NOMO-1 treated with DMSO at 0.1 percent for 48 hours (cell line): ENCODE results near the gene CRKL.
"Not testable (repeated sequence)": the region's sequence is repeated elsewhere in the genome, so short reads cannot be mapped to it uniquely, and the experiment has no call there.

Experiments used
- DNase-seq: peaks from one replicate; lab custom pipeline; 2025; ENCODE audit not compliant: unreplicated experiment; lab: John Stamatoyannopoulos, UW

CRKL gene

GRCh38 chr22:20916916-20917810, at the start of gene CRKL:
TSS of gene CRKL (plus strand) at chr22:20917407. CDS start at chr22:20917935, 528 bp downstream.
- peak; percentile 98 for DNase-seq

GRCh38 chr22:20868025-20868962, 48.9 kb upstream of the CRKL start:
- no peak for DNase-seq

GRCh38 chr22:20869234-20869633, 48.0 kb upstream of the CRKL start:
- no peak for DNase-seq

- DNase-seq, result no peak
Observed at GRCh38 chr22:20873214-20873613, 44.0 kb upstream of the CRKL start.

GRCh38 chr22:20875296-20875695, 41.9 kb upstream of the CRKL start:
- DNase-seq, result no peak

- DNase-seq, result no peak
Observed at GRCh38 chr22:20877715-20878114, 39.5 kb upstream of the CRKL start.

GRCh38 chr22:20881231-20881630, 36.0 kb upstream of the CRKL start:
- no peak for DNase-seq

GRCh38 chr22:20881869-20882815, 35.1 kb upstream of the CRKL start:
- DNase-seq, result no peak

- DNase-seq, result no peak
Observed at GRCh38 chr22:20882855-20883254, 34.4 kb upstream of the CRKL start.

DNA sequence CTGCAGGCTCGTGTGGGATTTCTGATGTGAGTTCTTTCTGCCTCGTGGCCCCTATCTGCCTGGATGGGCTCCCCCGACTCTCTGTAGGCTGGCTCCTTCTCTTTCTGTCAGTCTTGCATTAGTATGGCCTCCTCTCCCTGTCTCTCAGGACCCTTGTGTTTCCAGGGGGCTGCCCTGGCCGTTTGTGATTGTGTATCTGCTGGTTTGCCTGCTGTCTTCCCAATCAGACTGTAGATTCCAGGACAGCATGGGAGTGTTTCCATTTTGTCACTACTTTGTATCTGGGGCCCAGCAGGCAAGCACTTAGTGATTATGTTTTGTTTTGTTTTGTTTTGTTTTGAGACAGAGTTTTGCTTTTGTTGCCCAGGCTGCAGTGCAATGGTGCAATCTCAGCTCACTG, 32.8 kb upstream of the CRKL start:
- no peak for DNase-seq

- no peak for DNase-seq
Observed at GRCh38 chr22:20885017-20885556, 32.1 kb upstream of the CRKL start.

DNA sequence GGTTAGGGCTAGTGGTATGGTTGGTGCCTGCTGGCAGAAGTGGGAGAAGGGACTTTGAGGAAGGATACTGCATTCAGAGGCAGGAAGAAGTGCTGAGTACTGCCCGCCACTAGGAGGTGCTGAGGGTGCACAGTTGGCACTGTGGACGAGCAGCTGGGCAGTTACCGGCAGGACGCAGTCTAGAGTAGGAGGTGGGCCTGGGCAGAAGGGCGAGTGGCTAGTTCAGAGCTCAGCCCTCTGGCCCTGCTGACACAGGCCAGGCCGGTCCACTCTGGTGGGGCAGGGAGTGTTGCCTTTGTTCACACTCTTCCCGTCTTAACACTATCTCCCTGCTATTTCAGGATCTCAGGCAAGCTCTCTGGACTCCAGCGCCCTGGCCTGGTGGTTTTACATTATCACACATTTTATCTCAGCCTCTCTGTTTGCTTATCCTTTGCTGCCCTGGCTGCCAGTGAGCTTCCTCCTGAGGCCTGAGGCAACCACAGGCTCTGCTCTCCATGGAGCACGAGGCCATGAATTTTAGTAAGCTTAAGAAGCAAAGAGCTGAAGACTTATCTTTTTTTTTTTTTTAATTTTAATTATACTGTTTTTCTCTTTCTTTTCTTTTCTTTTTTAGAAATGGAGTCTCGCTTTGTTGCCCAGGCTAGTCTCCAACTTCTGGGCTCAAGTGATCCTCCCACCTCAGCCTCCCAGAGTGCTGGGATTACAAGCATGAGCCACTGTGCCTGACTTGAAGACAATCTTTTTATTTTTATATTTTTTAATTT, 31.5 kb upstream of the CRKL start:
- DNase-seq, result peak; percentile 62

GRCh38 chr22:20887375-20887774, 29.8 kb upstream of the CRKL start:
- no peak for DNase-seq

- no peak for DNase-seq
Observed at GRCh38 chr22:20889025-20889704, 28.0 kb upstream of the CRKL start.

DNA sequence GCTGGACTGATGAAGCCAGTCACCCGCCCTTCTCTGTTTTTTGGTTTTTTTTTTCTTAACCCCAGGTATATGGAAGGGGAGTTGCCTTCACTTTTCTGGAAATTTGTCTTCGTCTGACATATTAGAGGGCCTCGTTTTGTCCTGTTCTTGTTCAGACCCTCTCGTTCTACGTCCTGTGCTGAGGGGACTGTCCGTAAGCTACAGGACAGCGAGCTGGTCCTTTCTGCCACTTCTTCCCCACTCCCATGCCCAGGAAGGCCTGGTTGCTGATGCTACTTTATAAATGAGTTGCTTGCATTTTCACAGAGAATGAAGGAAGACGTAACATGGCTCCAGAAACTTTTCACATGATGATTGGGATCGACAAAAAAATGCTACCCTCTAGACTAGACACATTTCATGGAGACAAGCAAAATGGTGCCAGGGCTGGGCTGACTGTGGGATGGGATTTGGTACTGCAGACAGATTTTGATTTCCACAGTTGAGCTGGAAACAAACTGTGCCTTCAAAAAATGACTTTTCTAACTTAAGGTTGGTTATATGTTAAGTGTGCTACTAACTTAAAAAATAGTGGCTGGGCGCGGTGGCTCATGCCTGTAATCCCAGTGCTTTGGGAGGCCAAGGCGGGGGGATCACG, 27.2 kb upstream of the CRKL start:
- DNase-seq, result no peak

DNA sequence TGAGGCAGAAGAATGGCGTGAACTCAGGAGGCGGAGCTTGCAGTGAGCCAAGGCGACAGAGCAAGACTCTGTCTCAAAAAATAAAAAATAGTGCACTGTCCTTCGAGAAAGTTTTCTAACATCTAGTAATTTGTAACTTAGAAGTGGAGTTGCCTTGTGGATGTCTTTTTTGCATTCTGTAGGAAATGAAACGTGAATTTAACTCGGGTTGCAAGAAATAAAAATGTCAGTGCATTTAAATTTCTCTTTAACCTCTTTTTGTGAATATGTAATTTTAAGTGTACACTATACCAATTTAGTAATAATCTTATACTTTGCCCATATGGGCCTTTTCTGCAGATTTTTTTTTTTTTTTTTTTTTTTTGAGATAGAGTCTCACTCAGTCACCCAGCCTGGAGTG, 26.2 kb upstream of the CRKL start:
- no peak for DNase-seq

DNA sequence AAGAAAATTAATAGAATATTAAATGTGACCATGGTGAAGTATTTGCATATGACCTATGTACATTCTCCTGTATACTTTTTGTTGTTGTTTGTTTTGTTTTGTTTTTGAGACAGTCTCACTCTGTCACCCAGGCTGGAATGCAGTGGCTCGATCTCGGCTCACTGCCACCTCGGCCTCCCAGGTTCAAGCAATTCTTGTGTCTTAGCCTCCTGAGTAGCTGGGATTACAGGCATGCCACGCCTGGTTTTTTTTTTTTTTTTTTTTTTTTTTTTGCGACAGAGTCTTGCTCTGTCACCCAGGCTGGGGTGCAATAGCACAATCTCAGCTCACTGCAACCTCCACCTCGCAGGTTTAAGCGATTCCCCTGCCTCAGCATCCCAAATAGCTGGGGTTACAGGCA, 19.5 kb upstream of the CRKL start:
- not testable (repeated sequence) for DNase-seq

DNA sequence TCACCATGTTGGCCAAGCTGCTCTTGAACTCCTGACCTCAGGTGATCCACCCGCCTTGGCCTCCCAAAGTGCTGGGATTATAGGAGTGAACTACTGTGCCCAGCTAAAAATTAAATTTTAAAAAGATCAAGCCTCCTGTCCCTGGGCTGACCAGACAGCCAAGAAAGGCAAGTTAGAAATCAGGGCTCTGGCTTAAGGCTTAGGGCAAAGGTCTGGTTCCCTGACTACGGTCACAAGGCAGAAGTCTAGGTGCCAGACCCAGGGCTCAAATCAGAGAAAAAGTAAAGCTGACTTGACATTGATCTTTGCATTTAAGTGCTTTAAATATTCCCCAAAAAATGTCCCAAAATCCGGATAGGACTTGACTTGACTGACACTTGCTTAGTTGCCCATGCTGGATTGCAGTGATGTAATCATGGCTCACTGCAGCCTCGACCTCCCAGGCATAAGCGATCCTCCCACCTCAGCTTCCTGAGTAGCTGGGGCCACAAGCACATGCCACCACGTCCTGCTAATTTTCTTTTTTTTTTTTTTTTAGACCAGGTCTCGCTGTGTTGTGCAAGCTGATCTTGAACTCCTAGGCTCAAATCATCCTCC, 17.3 kb upstream of the CRKL start:
- no peak for DNase-seq
